ENCODE measurements around the gene PDGFA. TPM values are rescaled to one million over a fixed set of nuclear protein-coding genes. Genes with fewer than 3 reads are reported as not detected.

Gene PDGFA
- total and polyA plus RNA-seq, 5 donors from 2014 or later = 2.9 TPM; not detected in 4

DNA sequence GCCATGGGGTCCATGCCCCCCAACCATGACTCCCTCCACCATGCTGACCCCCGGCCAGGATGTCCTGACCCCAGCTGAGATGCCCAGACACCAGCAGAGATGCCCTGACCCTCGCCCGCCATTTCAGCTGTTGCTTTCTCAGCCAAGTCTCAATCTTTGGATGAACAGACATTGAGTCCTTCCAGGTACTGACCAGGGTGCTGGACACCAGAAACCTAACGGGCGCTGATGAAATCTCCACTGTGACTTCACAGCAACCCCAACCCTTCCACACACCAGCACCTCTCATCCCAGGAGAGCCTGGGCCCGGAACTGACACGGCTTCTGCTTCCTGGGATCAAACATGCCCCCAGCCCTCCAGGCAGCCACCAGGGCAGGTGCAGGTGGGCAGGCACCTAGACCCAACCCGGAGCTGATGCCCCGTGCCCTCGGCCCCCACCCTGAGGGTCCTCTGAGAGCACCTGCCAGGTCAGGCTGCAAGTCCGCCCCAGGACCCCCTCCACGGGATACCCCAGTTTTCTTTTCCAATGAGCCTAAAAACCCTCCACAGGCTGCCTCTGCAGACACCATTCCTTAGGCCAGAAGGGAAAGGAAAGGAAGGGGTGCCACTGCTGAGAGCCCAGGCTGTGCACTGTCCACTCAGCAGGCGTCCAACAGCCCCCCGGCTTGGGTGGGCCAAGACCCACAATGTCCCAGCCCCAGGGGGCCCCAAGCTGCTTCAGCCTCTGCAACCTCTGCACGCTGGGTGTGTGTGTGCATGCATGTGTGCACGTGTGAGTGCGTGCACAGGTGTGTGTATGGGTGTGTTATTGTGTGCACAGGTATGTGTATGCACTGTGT is 43.4 kb upstream of the PDGFA start:
- H3K27ac ChIP-seq (ENCODE audit: insufficient read depth, low read length, poor library complexity, severe bottlenecking) = no peak overlapping the region
- no peaks in the 10 kb centered on the region for H3K9me3 ChIP-seq (ENCODE audit: control insufficient read depth in 2 of 2, low read length in 2 of 2)
- H3K4me1 Mint-ChIP-seq = peaks cover 0 to 2% (median 0%) of the 10 kb centered on the region in 4 donors
- H3K9me3 Mint-ChIP-seq = peaks cover 0 to 1% (median 0%) of the 10 kb centered on the region in 7 donors
- ATAC-seq (ENCODE audit: low read depth in 2 of 2) (no peak), DNase-seq (no peak)
- no peak overlapping the region for H3K27ac Mint-ChIP-seq
- H3K36me3 ChIP-seq (ENCODE audit: control insufficient read depth, insufficient read depth, low read length) = no peaks in the 10 kb centered on the region
- H3K27me3 Mint-ChIP-seq = no peaks in the 10 kb centered on the region
- H3K4me3 Mint-ChIP-seq = no peak overlapping the region
- peaks cover 5% of the 10 kb centered on the region for H3K36me3 Mint-ChIP-seq
- no peaks in the 10 kb centered on the region for H3K27me3 ChIP-seq (ENCODE audit: control insufficient read depth, insufficient read depth, low read length)
- H3K4me3 ChIP-seq (ENCODE audit: low read depth, low read length) = no peak overlapping the region
- H3K4me1 ChIP-seq (ENCODE audit: control insufficient read depth, insufficient read depth, low read length, poor library complexity, severe bottlenecking) = no peaks in the 10 kb centered on the region

DNA sequence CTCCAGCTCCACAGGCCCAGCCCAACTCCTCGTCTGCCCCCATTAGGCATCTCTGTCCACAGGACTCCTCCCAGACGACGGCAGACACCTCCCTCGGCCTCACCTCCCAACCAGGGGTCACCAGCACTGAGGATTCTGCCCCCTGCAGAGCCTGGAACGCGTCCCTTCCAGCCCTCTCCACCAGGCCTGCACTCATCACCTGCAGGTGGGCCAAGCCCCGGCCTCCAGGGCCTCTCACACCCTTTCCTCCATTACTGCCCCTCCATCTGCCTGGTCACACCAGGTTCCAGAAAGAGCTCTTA is 42.7 kb upstream of the PDGFA start:
- H3K4me3 ChIP-seq (ENCODE audit: low read depth, low read length) = no peak overlapping the region
- no peak overlapping the region for H3K27ac Mint-ChIP-seq
- DNase-seq (no peak), ATAC-seq (ENCODE audit: low read depth in 2 of 2) (no peak)
- no peak overlapping the region for H3K4me3 Mint-ChIP-seq
- H3K9me3 ChIP-seq (ENCODE audit: control insufficient read depth in 2 of 2, low read length in 2 of 2) = no peaks in the 10 kb centered on the region
- peaks cover 0 to 1% (median 0%) of the 10 kb centered on the region in 7 donors for H3K9me3 Mint-ChIP-seq
- no peaks in the 10 kb centered on the region for H3K36me3 ChIP-seq (ENCODE audit: control insufficient read depth, insufficient read depth, low read length)
- peaks cover 0 to 2% (median 0%) of the 10 kb centered on the region in 4 donors for H3K4me1 Mint-ChIP-seq
- H3K4me1 ChIP-seq (ENCODE audit: control insufficient read depth, insufficient read depth, low read length, poor library complexity, severe bottlenecking) = no peaks in the 10 kb centered on the region
- H3K27ac ChIP-seq (ENCODE audit: insufficient read depth, low read length, poor library complexity, severe bottlenecking) = no peak overlapping the region
- H3K27me3 Mint-ChIP-seq = no peaks in the 10 kb centered on the region
- H3K36me3 Mint-ChIP-seq = peaks cover 5% of the 10 kb centered on the region
- no peaks in the 10 kb centered on the region for H3K27me3 ChIP-seq (ENCODE audit: control insufficient read depth, insufficient read depth, low read length)

DNA sequence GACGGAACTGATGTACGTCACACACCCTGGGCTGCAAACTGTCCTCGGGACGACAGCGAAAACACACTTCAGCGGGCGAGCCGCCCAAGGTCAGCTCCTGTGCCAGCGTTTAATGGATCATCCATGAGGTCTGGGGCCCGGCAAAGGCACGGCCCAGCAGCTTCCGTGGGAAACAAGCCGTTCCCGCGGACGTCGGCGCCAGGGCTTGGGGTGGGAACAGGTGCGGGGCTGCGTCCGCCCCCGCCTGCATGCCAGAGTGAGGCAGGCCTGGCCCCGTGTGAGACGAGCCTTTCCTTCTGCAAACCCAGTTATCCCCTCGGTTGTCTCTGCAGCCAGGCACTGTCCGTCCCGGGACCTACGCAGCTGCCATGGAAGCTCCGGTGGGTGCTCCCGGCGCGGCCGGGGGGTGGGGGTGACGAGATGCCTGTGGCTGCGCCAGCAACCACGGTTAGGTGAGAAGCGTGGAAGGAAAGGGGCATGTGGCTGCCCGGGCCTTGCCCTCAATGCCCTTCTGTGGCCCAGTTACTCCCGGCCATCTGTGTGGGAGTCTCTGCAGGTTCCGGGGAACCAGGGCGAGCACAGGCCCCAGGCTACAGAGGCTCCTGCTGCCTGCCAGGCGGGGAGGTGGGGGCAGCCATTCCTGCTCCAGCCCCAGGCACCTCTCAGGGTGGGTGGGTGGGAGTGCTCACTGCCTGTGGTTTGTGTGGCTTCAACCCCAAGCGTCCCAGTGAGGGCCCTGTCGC is 42.2 kb upstream of the PDGFA start:
- Histone ChIP-seq H3K27ac (ENCODE audit: insufficient read depth, low read length, poor library complexity, severe bottlenecking) (no peak overlapping the region), H3K4me3 (ENCODE audit: low read depth, low read length) (no peak overlapping the region), H3K9me3 (ENCODE audit: control insufficient read depth in 2 of 2, low read length in 2 of 2) (no peaks in the 10 kb centered on the region), H3K36me3 (ENCODE audit: control insufficient read depth, insufficient read depth, low read length) (no peaks in the 10 kb centered on the region), H3K4me1 (ENCODE audit: control insufficient read depth, insufficient read depth, low read length, poor library complexity, severe bottlenecking) (no peaks in the 10 kb centered on the region), H3K27me3 (ENCODE audit: control insufficient read depth, insufficient read depth, low read length) (no peaks in the 10 kb centered on the region)
- H3K27ac Mint-ChIP-seq = no peak overlapping the region
- H3K4me3 Mint-ChIP-seq = no peak overlapping the region
- peaks cover 5% of the 10 kb centered on the region for H3K36me3 Mint-ChIP-seq
- H3K27me3 Mint-ChIP-seq = no peaks in the 10 kb centered on the region
- no peak for ATAC-seq (ENCODE audit: low read depth in 2 of 2)
- no peak for DNase-seq
- H3K4me1 Mint-ChIP-seq = peaks cover 0 to 2% (median 0%) of the 10 kb centered on the region in 4 donors
- peaks cover 0 to 1% (median 0%) of the 10 kb centered on the region in 7 donors for H3K9me3 Mint-ChIP-seq

DNA sequence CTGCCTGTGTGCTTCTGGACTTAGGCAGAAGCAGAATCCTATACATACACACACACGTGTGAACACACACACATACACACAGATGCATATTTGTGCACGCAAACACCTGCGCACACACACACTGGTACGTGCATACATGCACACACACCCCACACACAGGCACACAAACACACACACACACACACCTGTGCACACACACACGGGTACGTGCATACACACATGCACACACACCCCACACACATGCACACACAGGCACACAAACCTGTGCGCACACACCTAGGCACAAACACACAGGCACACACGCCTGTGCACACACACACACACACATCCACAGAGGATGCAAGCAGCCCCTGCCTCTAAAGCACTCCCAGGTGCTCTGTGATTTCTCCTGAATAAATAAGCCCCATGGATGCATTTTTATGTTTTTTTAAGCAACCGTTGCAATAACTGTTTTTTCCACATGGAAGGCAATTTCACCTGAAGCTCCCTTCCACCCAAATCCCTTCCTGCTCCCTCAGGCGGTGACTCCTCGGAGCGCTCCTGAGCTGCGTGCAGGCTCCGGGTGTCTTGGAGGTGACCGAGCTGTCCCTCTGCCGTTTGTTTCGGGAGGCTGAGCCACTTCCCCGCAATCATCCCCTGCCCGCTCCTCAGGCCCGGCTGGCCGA is 41.5 kb upstream of the PDGFA start:
- Mint-ChIP-seq H3K27me3 (no peaks in the 10 kb centered on the region), H3K27ac (peak overlapping the region in 1 of 3 donors; percentile 42)

DNA sequence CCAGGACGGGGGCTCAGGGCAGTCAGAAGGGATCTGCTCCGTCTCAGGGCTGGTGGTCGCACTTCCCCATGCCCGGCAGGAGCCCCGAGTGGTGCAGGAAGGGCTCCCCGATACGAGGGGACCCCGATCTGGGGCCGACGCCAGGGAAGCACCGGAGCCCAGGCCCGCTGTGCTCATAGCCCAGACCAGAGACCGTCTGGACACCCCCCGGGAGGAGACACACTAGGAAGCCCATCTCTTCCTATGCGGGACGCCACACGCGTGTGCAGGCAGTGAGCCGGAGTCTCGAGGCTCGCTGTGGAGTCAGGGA is 39.7 kb upstream of the PDGFA start:
- no peak overlapping the region for H3K27ac ChIP-seq (ENCODE audit: insufficient read depth, low read length, poor library complexity, severe bottlenecking)
- H3K4me3 Mint-ChIP-seq = no peak overlapping the region
- no peaks in the 10 kb centered on the region for H3K27me3 ChIP-seq (ENCODE audit: control insufficient read depth, insufficient read depth, low read length)
- no peaks in the 10 kb centered on the region for H3K36me3 ChIP-seq (ENCODE audit: control insufficient read depth, insufficient read depth, low read length)
- no peak overlapping the region for H3K27ac Mint-ChIP-seq
- no peaks in the 10 kb centered on the region for H3K9me3 ChIP-seq (ENCODE audit: control insufficient read depth in 2 of 2, low read length in 2 of 2)
- peaks cover 0 to 1% (median 0%) of the 10 kb centered on the region in 7 donors for H3K9me3 Mint-ChIP-seq
- DNase-seq = no peak
- no peak for ATAC-seq (ENCODE audit: low read depth in 2 of 2)
- H3K4me3 ChIP-seq (ENCODE audit: low read depth, low read length) = no peak overlapping the region
- H3K4me1 Mint-ChIP-seq = peaks cover 0 to 2% (median 0%) of the 10 kb centered on the region in 4 donors
- no peaks in the 10 kb centered on the region for H3K27me3 Mint-ChIP-seq
- no peaks in the 10 kb centered on the region for H3K4me1 ChIP-seq (ENCODE audit: control insufficient read depth, insufficient read depth, low read length, poor library complexity, severe bottlenecking)
- peaks cover 5% of the 10 kb centered on the region for H3K36me3 Mint-ChIP-seq

More for the DNA sequence above, 41.5 kb upstream of the PDGFA start:
- peaks cover 5% of the 10 kb centered on the region for H3K36me3 Mint-ChIP-seq
- ATAC-seq (ENCODE audit: low read depth in 2 of 2) (no peak), DNase-seq (no peak)
- Histone ChIP-seq H3K4me3 (ENCODE audit: low read depth, low read length) (no peak overlapping the region), H3K36me3 (ENCODE audit: control insufficient read depth, insufficient read depth, low read length) (no peaks in the 10 kb centered on the region), H3K27me3 (ENCODE audit: control insufficient read depth, insufficient read depth, low read length) (no peaks in the 10 kb centered on the region), H3K9me3 (ENCODE audit: control insufficient read depth in 2 of 2, low read length in 2 of 2) (no peaks in the 10 kb centered on the region), H3K4me1 (ENCODE audit: control insufficient read depth, insufficient read depth, low read length, poor library complexity, severe bottlenecking) (no peaks in the 10 kb centered on the region), H3K27ac (ENCODE audit: insufficient read depth, low read length, poor library complexity, severe bottlenecking) (no peak overlapping the region)
- no peak overlapping the region for H3K4me3 Mint-ChIP-seq
- peaks cover 0 to 2% (median 0%) of the 10 kb centered on the region in 4 donors for H3K4me1 Mint-ChIP-seq
- peaks cover 0 to 1% (median 0%) of the 10 kb centered on the region in 7 donors for H3K9me3 Mint-ChIP-seq

DNA sequence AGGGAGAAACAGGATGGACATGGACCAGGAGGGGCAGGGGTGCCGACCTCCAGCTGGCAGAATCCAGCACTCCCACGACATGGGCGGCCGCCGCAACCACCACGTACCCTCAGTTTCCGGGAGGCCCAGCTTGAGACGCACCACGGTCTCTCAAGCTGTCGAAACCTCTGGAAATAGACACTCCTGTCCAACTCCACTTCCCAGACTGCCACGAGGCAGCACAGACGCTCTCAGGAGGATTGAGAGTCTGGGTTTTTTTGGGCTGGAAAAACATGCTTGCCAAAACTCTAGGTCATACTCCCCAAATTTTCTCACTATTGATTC is 37.9 kb upstream of the PDGFA start:
- no peaks in the 10 kb centered on the region for H3K4me1 ChIP-seq (ENCODE audit: control insufficient read depth, insufficient read depth, low read length, poor library complexity, severe bottlenecking)
- no peaks in the 10 kb centered on the region for H3K4me1 Mint-ChIP-seq
- no peak overlapping the region for H3K4me3 Mint-ChIP-seq
- peaks cover 0 to 1% (median 0%) of the 10 kb centered on the region in 7 donors for H3K9me3 Mint-ChIP-seq
- H3K36me3 ChIP-seq (ENCODE audit: control insufficient read depth, insufficient read depth, low read length) = no peaks in the 10 kb centered on the region
- H3K9me3 ChIP-seq (ENCODE audit: control insufficient read depth in 2 of 2, low read length in 2 of 2) = no peaks in the 10 kb centered on the region
- DNase-seq (no peak), ATAC-seq (ENCODE audit: low read depth in 2 of 2) (no peak)
- H3K27me3 ChIP-seq (ENCODE audit: control insufficient read depth, insufficient read depth, low read length) = no peaks in the 10 kb centered on the region
- no peak overlapping the region for H3K27ac ChIP-seq (ENCODE audit: insufficient read depth, low read length, poor library complexity, severe bottlenecking)
- H3K4me3 ChIP-seq (ENCODE audit: low read depth, low read length) = no peak overlapping the region
- peaks cover 5% of the 10 kb centered on the region for H3K36me3 Mint-ChIP-seq
- no peak overlapping the region for H3K27ac Mint-ChIP-seq
- no peaks in the 10 kb centered on the region for H3K27me3 Mint-ChIP-seq

DNA sequence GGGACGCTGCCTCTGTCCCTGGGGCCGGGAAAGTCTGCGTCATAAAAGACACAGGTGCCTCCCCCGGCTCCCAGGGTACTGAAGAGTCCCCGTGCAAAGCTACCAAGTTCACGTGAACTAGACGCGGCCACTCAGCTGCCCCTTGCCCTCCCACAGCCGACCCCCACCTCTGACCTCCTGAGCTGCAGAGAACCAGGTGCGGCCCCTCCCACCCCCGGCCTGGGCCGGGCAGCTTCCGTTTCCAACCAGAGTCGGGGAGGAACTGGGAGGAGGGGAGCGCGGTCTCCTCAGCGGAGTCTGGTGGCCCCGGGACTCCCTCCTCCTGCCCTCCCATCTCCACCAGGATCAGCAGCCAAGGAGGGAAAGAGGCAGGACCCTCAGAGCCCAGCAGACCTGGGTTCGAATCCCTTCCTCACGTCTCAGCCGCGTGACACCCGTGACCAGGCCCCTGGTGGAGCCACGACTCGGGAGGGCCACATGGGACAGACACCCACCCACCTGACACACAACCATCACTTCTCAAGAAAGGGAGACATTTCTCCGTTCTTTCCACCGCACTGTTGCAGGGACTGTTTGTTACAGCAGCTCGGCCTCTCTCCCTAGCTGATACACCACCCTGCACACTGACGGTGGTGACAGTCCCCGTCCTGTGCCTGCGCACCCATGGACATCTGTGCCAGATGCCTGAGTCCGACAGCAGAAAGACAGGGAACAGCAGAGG is 37.4 kb upstream of the PDGFA start:
- Mint-ChIP-seq H3K27ac (no peak overlapping the region), H3K36me3 (peaks cover 5% of the 10 kb centered on the region), H3K9me3 (peaks cover 0 to 1% (median 0%) of the 10 kb centered on the region in 7 donors), H3K27me3 (no peaks in the 10 kb centered on the region), H3K4me3 (no peak overlapping the region), H3K4me1 (no peaks in the 10 kb centered on the region)
- Histone ChIP-seq H3K27me3 (ENCODE audit: control insufficient read depth, insufficient read depth, low read length) (no peaks in the 10 kb centered on the region), H3K36me3 (ENCODE audit: control insufficient read depth, insufficient read depth, low read length) (no peaks in the 10 kb centered on the region), H3K4me1 (ENCODE audit: control insufficient read depth, insufficient read depth, low read length, poor library complexity, severe bottlenecking) (no peaks in the 10 kb centered on the region), H3K9me3 (ENCODE audit: control insufficient read depth in 2 of 2, low read length in 2 of 2) (no peaks in the 10 kb centered on the region), H3K27ac (ENCODE audit: insufficient read depth, low read length, poor library complexity, severe bottlenecking) (no peak overlapping the region), H3K4me3 (ENCODE audit: low read depth, low read length) (no peak overlapping the region)
- ATAC-seq (ENCODE audit: low read depth in 2 of 2) (no peak), DNase-seq (no peak)

Measured in CD4-positive, CD25-positive, alpha-beta regulatory T cell (primary cell).